ENCODE measurements around the gene PKP3. TPM values are rescaled to one million over a fixed set of nuclear protein-coding genes. Genes with fewer than 3 reads are reported as not detected.
"Not testable (repeated sequence)": the region's sequence is repeated elsewhere in the genome, so short reads cannot be mapped to it uniquely, and the experiment has no call there.

PKP3 gene
- total RNA-seq, 1 experiment from 2014 or later, result 4.7 TPM

DNA sequence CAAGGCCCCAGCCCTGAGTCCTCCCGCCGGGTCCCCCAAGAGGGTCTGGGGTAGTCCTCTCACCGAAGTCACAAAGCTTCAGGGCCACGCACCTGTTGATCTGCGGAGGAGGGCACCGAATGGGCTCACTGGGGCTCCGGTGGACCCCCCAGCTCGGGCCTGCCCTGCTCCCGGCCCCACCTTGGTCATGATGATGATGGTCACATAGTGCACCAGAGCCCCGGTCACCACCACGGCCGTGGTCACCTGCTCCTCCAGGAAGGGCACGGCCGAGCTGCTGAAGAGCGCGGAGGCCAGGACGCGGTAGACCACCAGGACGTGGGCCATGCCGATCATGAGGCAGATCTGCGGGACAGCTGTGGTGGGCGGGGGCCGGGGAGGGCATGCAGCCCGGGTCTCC, 34.3 kb downstream of the PKP3 start:
- no peak for DNase-seq (ENCODE audit: low read depth)

GRCh38 chr11:429391-429790, 35.4 kb downstream of the PKP3 start:
- no peak for DNase-seq (ENCODE audit: low read depth)

GRCh38 chr11:429931-430456, 36.0 kb downstream of the PKP3 start:
- DNase-seq (ENCODE audit: low read depth), result no peak

GRCh38 chr11:431921-432320, 37.9 kb downstream of the PKP3 start:
- DNase-seq (ENCODE audit: low read depth), result no peak

- DNase-seq (ENCODE audit: low read depth), result no peak
Measured at GRCh38 chr11:432501-433100, 38.6 kb downstream of the PKP3 start.

- no peak for DNase-seq (ENCODE audit: low read depth)
Measured at GRCh38 chr11:433111-433510, 39.1 kb downstream of the PKP3 start.

DNA sequence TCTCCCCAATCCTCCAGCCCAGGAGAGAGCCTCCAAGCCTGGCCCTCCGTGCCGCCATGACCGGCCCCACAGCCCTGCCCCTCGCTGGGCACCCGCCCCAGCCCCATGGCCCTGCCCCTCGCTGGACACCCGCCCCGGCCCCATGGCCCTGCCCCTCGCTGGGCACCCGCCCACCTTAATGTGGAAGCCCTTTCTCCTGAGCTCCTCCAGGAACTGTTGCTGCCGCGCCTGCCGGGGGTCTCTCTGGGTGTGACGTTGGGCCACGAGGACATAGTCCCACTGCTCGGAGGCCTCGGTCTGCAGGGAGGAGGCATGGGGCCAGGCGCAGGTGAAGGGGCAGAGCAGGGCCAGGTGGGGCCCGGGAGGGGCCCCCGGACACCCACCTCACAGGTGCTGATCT, 39.6 kb downstream of the PKP3 start:
- no peak for DNase-seq (ENCODE audit: low read depth)

GRCh38 chr11:434496-434895, 40.5 kb downstream of the PKP3 start:
- DNase-seq (ENCODE audit: low read depth), result no peak

- not testable (repeated sequence) for DNase-seq (ENCODE audit: low read depth)
Measured at GRCh38 chr11:434999-435740, 41.2 kb downstream of the PKP3 start.

- no peak for DNase-seq (ENCODE audit: low read depth)
Measured at GRCh38 chr11:437228-437870, 43.3 kb downstream of the PKP3 start.

DNA sequence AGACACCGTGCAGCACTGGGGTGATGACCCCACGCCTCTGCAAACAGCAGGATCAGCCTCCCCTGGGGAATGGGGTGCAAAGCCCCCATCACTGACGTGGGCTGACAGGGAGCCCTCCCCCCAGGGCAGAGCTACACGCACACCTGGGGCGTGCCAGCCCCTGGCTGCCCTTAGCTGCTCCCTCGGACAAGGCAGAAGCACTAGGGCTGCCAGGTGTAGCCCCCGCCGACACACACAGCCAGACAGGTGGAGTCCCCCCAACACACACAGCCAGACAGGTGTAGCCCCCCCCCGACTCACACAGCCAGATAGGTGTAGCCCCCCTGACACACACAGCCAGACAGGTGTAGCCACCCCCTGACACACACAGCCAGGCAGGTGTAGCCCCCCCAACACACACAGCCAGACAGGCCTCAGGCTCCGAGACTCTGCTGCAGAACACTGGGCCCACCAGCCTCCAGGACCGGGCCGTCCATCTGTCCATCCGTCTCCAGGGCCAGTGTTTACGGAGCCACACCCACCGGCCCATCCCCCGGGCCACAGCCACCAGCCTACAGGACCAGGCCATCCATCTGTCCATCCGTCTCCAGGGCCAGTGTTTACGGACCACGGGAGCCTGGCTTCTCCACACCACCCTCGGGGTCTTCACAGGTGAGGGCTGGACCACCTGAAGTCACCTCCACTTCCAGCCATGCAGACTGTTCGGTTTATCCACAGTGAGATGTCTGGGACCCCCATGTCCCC, 44.3 kb downstream of the PKP3 start:
- no peak for DNase-seq (ENCODE audit: low read depth)

DNA sequence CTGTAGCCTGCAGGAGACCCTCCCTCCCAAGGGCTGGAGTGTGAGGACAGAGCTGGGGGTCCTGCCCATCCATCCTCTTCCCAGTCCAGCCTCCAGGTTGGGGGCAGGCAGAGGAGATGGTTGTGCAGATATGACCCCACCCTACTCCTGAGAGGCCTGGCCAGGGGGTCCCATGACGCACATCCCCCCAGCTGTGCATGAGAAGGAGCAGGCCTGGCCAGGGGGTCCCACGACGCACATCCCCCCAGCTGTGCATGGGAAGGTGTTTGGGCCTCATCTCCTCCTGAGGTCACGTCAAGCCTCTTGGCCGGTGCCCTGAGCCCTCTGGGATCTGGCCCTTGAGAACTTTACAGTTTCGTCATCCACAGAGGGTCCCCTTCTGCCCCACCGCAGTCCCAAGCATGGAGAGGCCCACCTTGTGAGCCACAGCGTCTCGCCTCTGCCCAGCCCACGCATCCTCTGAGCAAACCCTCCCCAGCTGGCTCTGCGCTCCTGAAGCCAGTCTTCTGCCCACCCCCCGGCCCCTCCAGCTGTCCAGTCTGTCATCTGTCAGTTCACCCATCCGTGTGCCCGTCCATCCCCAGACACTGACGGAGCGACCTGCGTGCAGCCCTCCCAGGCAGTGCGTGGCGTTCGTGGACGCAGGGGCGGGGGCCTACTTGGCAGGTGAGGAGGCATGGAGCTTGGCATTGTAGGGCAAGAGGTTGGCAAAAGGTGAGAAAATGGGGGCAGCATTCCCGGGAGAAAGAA, 45.5 kb downstream of the PKP3 start:
- DNase-seq (ENCODE audit: low read depth), result peak; percentile 27

DNA sequence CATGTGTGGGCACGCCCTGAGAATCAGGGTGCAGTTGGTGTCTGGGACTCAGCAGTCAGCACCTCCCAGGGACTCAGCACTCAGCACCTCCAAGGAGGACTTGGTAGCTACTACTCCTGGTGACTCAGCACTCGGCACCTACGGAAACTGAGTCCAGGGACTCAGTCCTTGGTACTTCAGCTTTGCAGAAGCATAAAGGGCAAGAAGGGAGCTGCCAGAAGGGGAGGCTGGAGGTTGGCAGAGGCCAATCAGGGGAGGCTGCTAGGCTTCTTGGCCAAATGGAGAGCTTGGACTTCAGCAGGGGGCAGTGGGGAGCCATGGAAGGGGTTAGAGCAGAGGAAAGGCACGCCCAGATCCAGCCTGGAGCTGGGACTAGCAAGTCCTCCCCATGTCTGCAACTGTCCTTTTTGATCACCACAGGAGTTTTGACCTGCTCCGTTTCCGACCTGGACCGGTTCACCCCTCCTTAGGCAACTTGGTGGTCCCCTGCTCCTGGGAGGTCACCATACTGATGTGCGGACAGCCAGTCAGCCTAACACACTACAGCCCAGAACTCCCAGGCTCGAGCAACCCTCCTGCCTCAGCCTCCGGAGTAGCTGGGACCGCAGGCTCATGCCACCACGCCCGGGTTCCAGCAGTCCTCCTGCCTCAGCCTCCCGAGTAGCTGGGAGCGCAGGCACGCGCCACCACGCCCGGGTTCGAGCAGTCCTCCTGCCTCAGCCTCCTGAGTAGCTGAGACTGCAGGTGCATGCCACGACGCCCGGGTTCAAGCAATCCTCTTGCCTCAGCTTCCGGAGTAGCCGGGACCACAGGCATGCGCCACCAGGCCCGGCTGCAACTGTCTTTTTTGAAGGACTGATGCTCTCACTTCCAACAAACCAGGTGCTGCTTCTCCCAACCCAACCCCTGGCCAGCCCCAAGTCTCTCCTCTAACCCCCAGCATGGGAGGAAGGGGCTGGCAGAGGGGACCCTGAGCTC, 46.3 kb downstream of the PKP3 start:
- peak; percentile 21 for DNase-seq (ENCODE audit: low read depth)

DNA sequence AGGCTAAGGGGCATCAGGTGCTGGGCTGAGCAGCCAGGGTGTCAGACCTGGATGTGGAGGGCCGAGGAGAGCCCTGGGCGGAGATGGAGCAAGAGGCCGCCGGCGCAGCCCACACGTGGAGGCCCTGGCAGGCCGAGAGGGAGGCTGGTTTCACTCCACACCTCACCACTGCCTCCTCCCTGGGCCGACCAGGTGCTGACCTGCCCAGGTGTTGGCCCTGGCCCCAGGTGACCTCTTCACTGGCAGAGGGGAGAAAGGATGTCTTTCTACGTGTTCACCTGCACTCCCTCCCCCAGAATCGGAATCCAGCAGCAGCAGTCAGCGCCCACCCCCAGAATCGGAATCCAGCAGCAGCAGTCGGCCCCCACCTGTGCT, 47.0 kb downstream of the PKP3 start:
- no peak for DNase-seq (ENCODE audit: low read depth)

- DNase-seq (ENCODE audit: low read depth), result no peak
Measured at GRCh38 chr11:441418-442274, 47.6 kb downstream of the PKP3 start, which contains the start of gene ANO9. Gene ANO9 (minus strand): TSS chr11:442011. CDS start chr11:441926, 85 bp downstream.

DNA sequence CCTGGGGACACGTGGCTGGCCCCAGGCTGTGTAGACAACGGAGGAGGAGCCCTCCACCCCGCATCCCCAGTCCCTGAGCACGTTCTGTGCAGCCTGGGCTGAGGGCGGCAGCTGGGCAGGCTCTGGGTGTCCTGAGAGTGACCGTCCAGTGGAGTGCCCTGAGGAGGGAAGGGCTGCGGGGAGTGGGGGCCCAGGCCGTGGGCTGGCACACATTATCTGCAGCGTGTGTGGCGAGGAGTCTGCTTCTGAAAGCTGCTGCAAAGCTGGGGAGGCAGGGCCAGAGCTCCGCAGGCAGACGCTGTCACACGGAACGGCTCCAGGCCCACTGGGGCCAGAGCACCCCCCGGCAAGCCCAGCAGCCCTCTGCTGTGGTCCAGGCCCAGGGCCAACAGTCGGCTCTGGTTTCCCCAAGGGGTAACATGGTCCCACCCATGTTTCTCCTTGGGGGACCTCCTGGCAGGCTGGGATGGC, 48.6 kb downstream of the PKP3 start:
- DNase-seq (ENCODE audit: low read depth), result no peak

DNA sequence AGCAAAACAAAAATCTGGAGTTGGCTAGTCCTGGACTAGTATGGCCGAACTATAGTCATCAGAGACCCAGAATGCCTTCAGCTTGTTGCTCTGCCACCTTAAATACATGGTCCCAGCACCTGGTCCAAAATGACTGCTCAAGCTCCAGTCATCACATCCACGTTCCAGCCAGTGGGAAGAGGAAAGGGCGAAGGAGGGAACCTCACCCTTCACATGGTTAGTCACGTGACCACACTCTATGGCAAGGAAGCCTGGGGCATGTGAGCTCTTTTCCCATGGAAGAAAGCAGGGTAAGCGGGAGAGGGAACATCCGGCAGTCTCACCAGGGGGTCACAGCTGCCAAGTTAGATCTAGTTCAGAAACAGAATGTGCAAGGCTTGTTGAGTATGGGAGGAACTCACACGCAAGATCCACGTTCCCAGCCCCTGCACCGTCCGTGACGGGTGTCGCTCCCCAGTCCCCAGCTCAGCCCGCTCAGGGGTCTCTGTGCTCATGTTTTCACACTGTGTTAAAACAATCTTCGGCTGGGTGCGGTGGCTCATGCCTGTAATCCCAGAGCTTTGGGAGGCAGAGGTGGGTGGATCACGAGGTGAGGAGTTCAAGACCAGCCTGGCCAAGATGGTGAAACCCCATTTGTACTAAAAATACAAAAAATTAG, 49.7 kb downstream of the PKP3 start:
- peak; percentile 83 for DNase-seq (ENCODE audit: low read depth)
